ENCODE results near the gene PDS5A. TPM values are rescaled to one million over a fixed set of nuclear protein-coding genes. Genes with fewer than 3 reads are reported as not detected.

The PDS5A gene
- total RNA-seq, 1 donor from 2014 or later, result 66.0 TPM

DNA sequence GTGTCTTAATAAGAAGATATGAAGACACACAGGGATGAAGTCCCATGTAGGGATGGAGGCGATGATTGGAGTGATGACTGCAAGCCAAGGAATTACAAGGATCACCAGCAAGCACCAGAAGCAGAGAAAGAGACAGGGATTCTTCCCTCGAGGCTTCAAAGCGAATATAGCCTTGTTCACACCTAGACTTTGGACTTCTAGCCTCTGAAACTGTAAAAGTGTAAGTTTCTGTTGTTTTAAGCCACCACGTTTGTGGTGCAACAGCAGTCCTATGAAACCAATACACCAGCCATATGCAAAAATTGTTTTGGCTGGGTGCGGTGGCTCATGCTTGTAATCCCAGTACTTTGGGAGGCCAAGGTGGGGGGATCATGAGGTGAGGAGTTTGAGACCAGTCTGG lies 9.8 kb upstream of the PDS5A start:
- DNase-seq, result no peak
- no peak for TF ChIP-seq CTCF (IDR thresholded peaks at IDR 0.05; ENCODE audit: partially characterized antibody, unreplicated experiment)
- no peaks in the 10 kb centered on the region for H3K27me3 Mint-ChIP-seq (ENCODE audit: unreplicated experiment)
- no peak overlapping the region for H3K27ac Mint-ChIP-seq (ENCODE audit: unreplicated experiment)
- no peaks in the 10 kb centered on the region for H3K9me3 Mint-ChIP-seq (ENCODE audit: unreplicated experiment)
- H3K4me3 Mint-ChIP-seq (ENCODE audit: unreplicated experiment), result no peak overlapping the region
- H3K4me1 Mint-ChIP-seq (ENCODE audit: low read depth, unreplicated experiment), result no peaks in the 10 kb centered on the region
- no peaks in the 10 kb centered on the region for H3K36me3 Mint-ChIP-seq (ENCODE audit: unreplicated experiment)

DNA sequence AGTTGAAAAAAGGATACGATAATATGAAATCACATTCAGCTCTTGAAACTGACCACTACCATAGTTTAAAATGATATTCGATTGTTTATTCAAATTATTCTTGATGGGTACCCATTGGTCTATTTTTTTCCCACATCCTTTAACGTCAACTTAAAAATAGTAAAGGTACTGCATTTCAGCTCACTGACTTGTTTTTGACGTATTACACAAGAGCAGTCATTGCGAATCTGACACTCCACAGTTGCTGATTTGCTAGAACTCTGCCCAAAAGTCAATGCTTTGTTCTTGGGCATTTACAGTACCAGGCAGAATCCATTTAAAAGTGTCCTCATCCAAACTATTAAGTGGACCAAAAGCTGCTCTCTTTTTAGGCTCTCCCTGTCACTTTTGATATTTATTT lies 1.2 kb upstream of the PDS5A start:
- DNase-seq, result no peak
- Mint-ChIP-seq H3K27ac (ENCODE audit: unreplicated experiment) (no peak overlapping the region), H3K27me3 (ENCODE audit: unreplicated experiment) (peaks cover 3% of the 10 kb centered on the region), H3K36me3 (ENCODE audit: unreplicated experiment) (no peaks in the 10 kb centered on the region), H3K9me3 (ENCODE audit: unreplicated experiment) (peaks cover 6% of the 10 kb centered on the region), H3K4me3 (ENCODE audit: unreplicated experiment) (no peak overlapping the region), H3K4me1 (ENCODE audit: low read depth, unreplicated experiment) (peaks cover 9% of the 10 kb centered on the region)
- no peak for TF ChIP-seq CTCF (IDR thresholded peaks at IDR 0.05; ENCODE audit: partially characterized antibody, unreplicated experiment)

GRCh38 chr4:39978378-39978775 lies 666 bp upstream of the PDS5A start:
- no peaks in the 10 kb centered on the region for H3K36me3 Mint-ChIP-seq (ENCODE audit: unreplicated experiment)
- peak overlapping the region; percentile 90 for H3K4me3 Mint-ChIP-seq (ENCODE audit: unreplicated experiment)
- TF ChIP-seq CTCF (IDR thresholded peaks at IDR 0.05; ENCODE audit: partially characterized antibody, unreplicated experiment), result no peak
- H3K9me3 Mint-ChIP-seq (ENCODE audit: unreplicated experiment), result peaks cover 6% of the 10 kb centered on the region
- H3K27me3 Mint-ChIP-seq (ENCODE audit: unreplicated experiment), result peaks cover 3% of the 10 kb centered on the region
- H3K27ac Mint-ChIP-seq (ENCODE audit: unreplicated experiment), result peak overlapping the region; percentile 70
- H3K4me1 Mint-ChIP-seq (ENCODE audit: low read depth, unreplicated experiment), result peaks cover 9% of the 10 kb centered on the region
- no peak for DNase-seq

DNA sequence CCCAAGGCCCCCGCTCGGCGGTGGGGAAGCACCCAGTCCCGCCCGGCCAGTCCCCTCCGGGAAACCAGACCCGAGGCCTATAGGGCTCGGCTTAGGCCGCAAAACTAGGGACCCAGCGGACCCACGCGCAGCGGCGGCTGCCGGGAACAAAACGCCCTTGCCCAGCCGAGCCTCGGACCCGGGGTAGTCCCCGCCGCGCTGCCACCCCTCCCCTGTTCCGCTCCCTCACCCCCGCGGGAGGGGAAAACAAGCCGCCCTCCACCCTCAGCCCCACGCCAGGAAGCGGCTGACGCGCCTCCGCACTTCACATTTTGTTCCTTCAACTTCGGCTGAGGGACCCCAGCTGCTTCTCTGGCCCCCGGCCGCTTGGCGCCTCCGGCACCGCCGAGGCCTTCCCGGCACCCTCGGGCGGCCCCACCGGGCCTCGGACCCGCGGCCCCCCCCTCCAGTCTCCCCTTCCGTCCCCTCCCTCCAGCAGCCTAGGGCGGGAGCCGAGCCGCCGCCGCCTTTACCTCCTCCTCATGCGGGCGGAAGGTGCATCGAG lies 694 bp downstream of the PDS5A start:
- H3K9me3 Mint-ChIP-seq (ENCODE audit: unreplicated experiment), result peaks cover 6% of the 10 kb centered on the region
- H3K36me3 Mint-ChIP-seq (ENCODE audit: unreplicated experiment), result no peaks in the 10 kb centered on the region
- peaks cover 9% of the 10 kb centered on the region for H3K4me1 Mint-ChIP-seq (ENCODE audit: low read depth, unreplicated experiment)
- DNase-seq, result peak; percentile 57
- TF ChIP-seq CTCF (IDR thresholded peaks at IDR 0.05; ENCODE audit: partially characterized antibody, unreplicated experiment), result no peak
- H3K27ac Mint-ChIP-seq (ENCODE audit: unreplicated experiment), result peak overlapping the region; percentile 62
- H3K4me3 Mint-ChIP-seq (ENCODE audit: unreplicated experiment), result peak overlapping the region; percentile 95
- peaks cover 3% of the 10 kb centered on the region for H3K27me3 Mint-ChIP-seq (ENCODE audit: unreplicated experiment)

- Mint-ChIP-seq H3K27me3 (ENCODE audit: unreplicated experiment) (peaks cover 3% of the 10 kb centered on the region), H3K27ac (ENCODE audit: unreplicated experiment) (peak overlapping the region; percentile 39), H3K36me3 (ENCODE audit: unreplicated experiment) (no peaks in the 10 kb centered on the region), H3K4me3 (ENCODE audit: unreplicated experiment) (peak overlapping the region; percentile 95), H3K4me1 (ENCODE audit: low read depth, unreplicated experiment) (peaks cover 9% of the 10 kb centered on the region), H3K9me3 (ENCODE audit: unreplicated experiment) (peaks cover 6% of the 10 kb centered on the region)
- peak; percentile 80 for DNase-seq
- peak; percentile 76 for TF ChIP-seq CTCF (IDR thresholded peaks at IDR 0.05; ENCODE audit: partially characterized antibody, unreplicated experiment)
Measured at GRCh38 chr4:39976141-39976944, 1.4 kb downstream of the PDS5A start.
